Osteocyte (in vitro differentiated cells): ENCODE results near the gene ZNF148. TPM values are rescaled to one million over a fixed set of nuclear protein-coding genes. Genes with fewer than 3 reads are reported as not detected.
"Not testable (repeated sequence)": the region's sequence is repeated elsewhere in the genome, so short reads cannot be mapped to it uniquely, and the experiment has no call there.

Experiments used
- DNase-seq: peaks from one replicate; pipeline ENCODE4 v3.0.0; 2021; ENCODE audit warnings: mixed read lengths; ENCODE audit not compliant: unreplicated experiment; ENCODE audit errors: extremely low spot score
- H3K27ac Mint-ChIP-seq: one replicate; pipeline ENCODE4 v1.8.0; 2021; ENCODE audit warnings: mild to moderate bottlenecking, mixed read lengths; ENCODE audit not compliant: unreplicated experiment
- H3K27me3 Mint-ChIP-seq: one replicate; pipeline ENCODE4 v1.8.0; 2021; ENCODE audit warnings: mixed read lengths; ENCODE audit not compliant: unreplicated experiment
- H3K36me3 Mint-ChIP-seq: one replicate; pipeline ENCODE4 v1.8.0; 2021; ENCODE audit warnings: mixed read lengths; ENCODE audit not compliant: unreplicated experiment
- H3K4me1 Mint-ChIP-seq: one replicate; pipeline ENCODE4 v1.8.0; 2021; ENCODE audit warnings: mixed read lengths; ENCODE audit not compliant: unreplicated experiment
- H3K4me3 Mint-ChIP-seq: one replicate; pipeline ENCODE4 v1.8.0; 2021; ENCODE audit warnings: mild to moderate bottlenecking, moderate library complexity, mixed read lengths; ENCODE audit not compliant: unreplicated experiment
- H3K9me3 Mint-ChIP-seq: one replicate; pipeline ENCODE4 v1.8.0; 2021; ENCODE audit warnings: mixed read lengths; ENCODE audit not compliant: unreplicated experiment
- CTCF ChIP-seq: fragments of 200-600 bp; sonication (generic); IDR thresholded peaks from 2 replicates; pipeline ENCODE4 v1.5.0; 2021; ENCODE audit warnings: antibody characterized with exemption, mild to moderate bottlenecking, moderate library complexity
- total RNA-seq: library from RNA; stranded (reverse); gene quantifications from 2 replicates; pipeline ENCODE4 v1.2.1, GENCODE V29; 2021

ZNF148 gene
- total RNA-seq, 1 donor from 2014 or later: 46.2 TPM

DNA sequence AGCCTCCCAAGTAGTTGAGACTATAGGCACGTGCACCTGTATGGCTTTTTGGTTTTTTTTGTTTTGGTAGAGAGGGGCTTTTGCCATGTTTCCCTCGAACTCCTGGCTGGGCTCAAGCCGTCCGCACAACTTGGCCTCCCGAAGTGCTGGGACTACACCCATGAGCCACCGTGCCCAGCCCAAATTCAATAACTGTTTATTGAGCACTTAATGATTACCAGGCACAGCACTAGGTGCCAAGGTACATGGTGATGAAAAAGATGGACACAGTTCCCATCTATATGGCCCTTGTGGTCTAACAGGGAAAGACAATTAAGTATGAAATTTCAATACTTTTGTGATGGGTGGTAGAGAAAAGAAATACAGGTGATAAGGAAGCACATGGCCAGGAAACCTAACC lies 35.8 kb upstream of the ZNF148 start:
- Mint-ChIP-seq H3K27ac (no peak overlapping the region), H3K27me3 (peaks cover 22% of the 10 kb centered on the region), H3K4me1 (no peaks in the 10 kb centered on the region), H3K36me3 (no peaks in the 10 kb centered on the region), H3K9me3 (no peaks in the 10 kb centered on the region), H3K4me3 (no peak overlapping the region)
- no peak for TF ChIP-seq CTCF
- no peak for DNase-seq

DNA sequence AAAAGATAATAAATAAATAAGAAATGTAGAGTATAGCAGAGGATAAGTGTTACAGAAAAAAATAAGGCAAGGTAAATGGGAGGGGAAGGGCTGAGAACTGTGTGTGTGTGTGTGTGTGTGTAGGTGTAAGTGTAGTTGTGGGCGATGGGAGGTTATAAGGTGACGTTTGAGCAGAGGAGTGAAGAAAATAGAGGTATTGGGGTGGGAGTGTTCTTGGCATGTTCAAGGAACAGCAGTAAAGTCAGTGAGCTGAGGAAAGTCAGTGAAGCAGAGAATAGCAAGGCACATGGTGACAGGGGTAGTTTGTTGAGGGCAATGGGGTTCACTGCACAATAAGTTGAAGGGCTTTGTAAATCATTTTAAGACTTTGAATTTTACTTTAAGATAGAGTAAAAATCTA lies 30.9 kb upstream of the ZNF148 start:
- Mint-ChIP-seq H3K4me1 (peaks cover 14% of the 10 kb centered on the region), H3K9me3 (no peaks in the 10 kb centered on the region)
- TF ChIP-seq CTCF: no peak

DNA sequence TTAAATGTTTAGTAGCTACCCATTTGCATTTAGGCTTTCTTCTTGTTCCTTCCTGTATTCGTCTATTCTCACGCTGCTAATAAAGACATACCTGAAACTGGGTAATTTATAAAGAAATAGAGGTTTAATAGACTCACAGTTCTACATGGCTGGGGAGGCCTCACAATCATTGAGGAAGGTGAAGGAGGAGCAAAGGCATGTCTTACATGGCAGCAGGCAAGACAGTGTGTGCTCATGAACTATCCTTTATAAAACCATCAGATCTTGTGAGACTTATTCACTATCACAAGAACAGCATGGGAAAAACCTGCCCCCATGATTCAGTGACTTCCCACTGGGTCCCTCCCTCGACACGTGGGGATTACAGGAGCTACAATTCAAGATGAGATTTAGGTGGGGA lies 30.4 kb upstream of the ZNF148 start:
- Mint-ChIP-seq H3K27me3 (peaks cover 13% of the 10 kb centered on the region), H3K4me1 (peaks cover 19% of the 10 kb centered on the region)
- not testable (repeated sequence) for H3K9me3 Mint-ChIP-seq, H3K36me3 Mint-ChIP-seq, DNase-seq, H3K4me3 Mint-ChIP-seq, H3K27ac Mint-ChIP-seq

More for the DNA sequence above, 30.9 kb upstream of the ZNF148 start:
- no peak for DNase-seq
- Mint-ChIP-seq H3K36me3 (no peaks in the 10 kb centered on the region), H3K4me3 (no peak overlapping the region), H3K27ac (no peak overlapping the region), H3K27me3 (peaks cover 13% of the 10 kb centered on the region)

DNA sequence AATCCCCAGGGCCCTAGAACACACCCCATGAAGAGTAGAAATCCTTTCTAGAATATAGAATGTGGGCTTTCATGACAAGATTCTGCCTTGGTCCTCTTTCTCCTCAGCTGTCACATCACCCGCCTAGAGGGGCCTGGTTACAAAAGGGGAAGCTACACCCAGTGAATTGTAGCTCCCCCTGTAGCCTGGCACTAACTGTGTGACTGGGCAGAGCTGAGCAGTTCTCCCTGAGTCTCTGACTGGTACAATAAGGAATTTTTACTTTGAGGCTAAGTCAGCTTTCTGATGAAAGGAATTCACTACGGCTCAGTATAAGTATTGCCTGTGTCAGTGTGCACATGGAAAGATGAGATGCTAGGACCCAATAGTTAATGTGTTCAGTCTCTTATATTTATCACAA lies 28.7 kb upstream of the ZNF148 start:
- H3K9me3 Mint-ChIP-seq: no peaks in the 10 kb centered on the region
- no peak overlapping the region for H3K4me3 Mint-ChIP-seq
- H3K36me3 Mint-ChIP-seq: no peaks in the 10 kb centered on the region
- no peaks in the 10 kb centered on the region for H3K27me3 Mint-ChIP-seq
- peaks cover 19% of the 10 kb centered on the region for H3K4me1 Mint-ChIP-seq
- peak; percentile 28 for TF ChIP-seq CTCF
- no peak for DNase-seq
- H3K27ac Mint-ChIP-seq: no peak overlapping the region

- H3K27ac Mint-ChIP-seq: no peak overlapping the region
- no peak for DNase-seq
- no peaks in the 10 kb centered on the region for H3K9me3 Mint-ChIP-seq
- H3K27me3 Mint-ChIP-seq: no peaks in the 10 kb centered on the region
- no peak for TF ChIP-seq CTCF
- H3K4me3 Mint-ChIP-seq: no peak overlapping the region
- H3K4me1 Mint-ChIP-seq: peaks cover 19% of the 10 kb centered on the region
- H3K36me3 Mint-ChIP-seq: no peaks in the 10 kb centered on the region
Measured at GRCh38 chr3:125402639-125403038, 27.5 kb upstream of the ZNF148 start.

DNA sequence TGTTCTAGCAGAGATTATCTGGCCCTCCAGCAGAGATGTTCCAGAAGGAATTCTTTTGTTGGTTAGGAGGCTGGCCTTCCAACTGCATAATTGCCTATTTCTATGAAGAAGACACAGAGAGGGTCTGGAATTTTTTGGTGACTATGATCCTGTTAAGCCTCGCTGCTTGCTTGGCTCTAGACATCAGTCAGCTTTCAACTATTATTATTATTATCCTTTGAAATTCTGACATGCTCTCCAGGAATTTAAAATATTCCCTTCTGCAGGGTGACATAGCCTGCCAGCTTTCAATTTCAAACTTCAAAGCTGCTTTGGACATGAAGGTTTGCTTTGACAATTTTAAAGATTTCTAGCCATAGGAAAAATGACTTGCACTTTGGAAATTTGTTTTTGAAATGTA lies 26.3 kb upstream of the ZNF148 start:
- Mint-ChIP-seq H3K4me3 (no peak overlapping the region), H3K27ac (no peak overlapping the region)
- TF ChIP-seq CTCF: no peak

More for the DNA sequence above, 26.3 kb upstream of the ZNF148 start:
- H3K27me3 Mint-ChIP-seq: no peaks in the 10 kb centered on the region
- H3K4me1 Mint-ChIP-seq: peaks cover 19% of the 10 kb centered on the region
- no peaks in the 10 kb centered on the region for H3K36me3 Mint-ChIP-seq
- H3K9me3 Mint-ChIP-seq: no peaks in the 10 kb centered on the region
- no peak for DNase-seq
